Loucy (cell line): ENCODE data around the gene ICOSLG.

Experiments used
- H2AFZ ChIP-seq: fragments of 200-600 bp; sonication (generic); 2 replicates; pipeline ENCODE4 v1.6.0; 2016; ENCODE audit warnings: antibody characterized with exemption, mild to moderate bottlenecking, low read length, moderate library complexity
- H3F3A ChIP-seq: fragments of 200-600 bp; 2 replicates; pipeline ENCODE4 v1.6.0; 2016; ENCODE audit warnings: antibody characterized with exemption, low read depth, mild to moderate bottlenecking
- H3K27me3 ChIP-seq: fragments of 200-600 bp; sonication (generic); 2 replicates; pipeline ENCODE4 v1.6.1; 2014; ENCODE audit warnings: low read length, mild to moderate bottlenecking; ENCODE audit not compliant: insufficient read depth, poor library complexity, severe bottlenecking
- H3K36me3 ChIP-seq: fragments of 200-600 bp; sonication (generic); 2 replicates; pipeline ENCODE4 v1.6.1; 2016; ENCODE audit warnings: low read length; ENCODE audit not compliant: insufficient read depth
- H3K4me1 ChIP-seq: fragments of 200-600 bp; sonication (generic); 2 replicates; pipeline ENCODE4 v1.5.1; 2014; ENCODE audit warnings: low read length, mild to moderate bottlenecking; ENCODE audit not compliant: insufficient read depth, poor library complexity, severe bottlenecking
- H3K4me2 ChIP-seq: fragments of 200-600 bp; sonication (generic); 2 replicates; pipeline ENCODE4 v1.6.0; 2014; ENCODE audit warnings: antibody characterized with exemption, low read length, low read depth, mild to moderate bottlenecking; ENCODE audit not compliant: poor library complexity, severe bottlenecking
- H3K4me3 ChIP-seq: fragments of 200-600 bp; sonication (generic); 2 replicates; pipeline ENCODE4 v1.5.1; 2014; ENCODE audit warnings: low read length, mild to moderate bottlenecking, mixed read lengths; ENCODE audit not compliant: poor library complexity, severe bottlenecking
- H3K79me2 ChIP-seq: fragments of 200-600 bp; sonication (generic); 2 replicates; pipeline ENCODE4 v1.6.1; 2014; ENCODE audit warnings: low read length; ENCODE audit not compliant: insufficient read depth
- H3K9ac ChIP-seq: fragments of 200-600 bp; sonication (generic); 2 replicates; pipeline ENCODE4 v1.6.0; 2014; ENCODE audit warnings: mild to moderate bottlenecking, low read depth, low read length, moderate library complexity; ENCODE audit not compliant: poor library complexity, severe bottlenecking
- H3K9me2 ChIP-seq: fragments of 200-600 bp; sonication (generic); replicated peaks from 2 replicates; pipeline ENCODE4 v1.6.1; 2016; ENCODE audit warnings: low read depth, low read length, mixed read lengths
- H3K9me3 ChIP-seq: fragments of 200-600 bp; sonication (generic); 2 replicates; pipeline ENCODE4 v1.6.1; 2014; ENCODE audit warnings: mild to moderate bottlenecking, antibody characterized with exemption, low read length, low read depth; ENCODE audit not compliant: insufficient read depth
- H4K20me1 ChIP-seq: fragments of 200-600 bp; sonication (generic); 2 replicates; pipeline ENCODE4 v1.6.0; 2014; ENCODE audit warnings: antibody characterized with exemption, low read length, mild to moderate bottlenecking; ENCODE audit not compliant: insufficient read depth, poor library complexity, severe bottlenecking
- EZH2phosphoT487 ChIP-seq: fragments of 200-600 bp; IDR thresholded peaks from 2 replicates; pipeline ENCODE4 v1.6.1; 2018; ENCODE audit warnings: antibody characterized with exemption, mild to moderate bottlenecking, moderate library complexity, borderline replicate concordance
- TF ChIP-seq, protein P1 (sequence below): fragments of 200-600 bp; sonication (generic); conservative IDR thresholded peaks from 2 replicates; pipeline ENCODE4 v1.5.1; 2014; ENCODE audit warnings: mild to moderate bottlenecking, antibody characterized with exemption, low read length

ICOSLG gene

DNA sequence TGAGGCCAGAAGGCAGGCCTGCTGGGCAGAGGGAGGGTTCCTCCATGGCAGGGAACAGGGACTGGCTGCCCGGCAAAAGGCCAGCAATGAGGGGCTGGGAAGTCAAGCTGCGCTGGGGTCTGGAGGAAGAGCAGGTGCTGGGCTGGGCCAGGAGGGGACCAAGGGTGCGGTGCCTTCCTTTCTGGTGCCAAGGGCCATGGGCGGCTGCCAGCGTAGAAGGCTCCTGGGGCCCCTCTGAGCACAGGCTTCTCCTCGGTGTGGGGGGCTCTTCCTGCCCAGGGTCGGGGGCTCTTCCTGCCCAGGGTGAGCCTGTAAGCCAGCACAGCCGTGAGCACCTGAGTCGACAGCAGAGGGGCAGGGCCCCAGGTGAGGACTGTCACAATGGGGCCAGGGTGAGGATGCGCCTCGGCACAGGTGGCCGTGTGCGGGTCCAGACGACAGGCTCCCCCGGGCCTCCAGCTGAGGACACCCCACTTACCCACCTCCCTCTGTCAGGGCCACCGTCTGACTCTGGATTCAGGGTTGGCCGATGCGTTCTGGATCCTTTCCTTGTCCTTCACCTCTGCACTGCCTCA, 31.6 kb upstream of the ICOSLG start:
- no peak overlapping the region for H2AFZ ChIP-seq
- no peaks in the 10 kb centered on the region for H3F3A ChIP-seq
- no peak overlapping the region for H3K4me2 ChIP-seq
- H3K79me2 ChIP-seq = no peaks in the 10 kb centered on the region
- TF ChIP-seq, protein P1, sequence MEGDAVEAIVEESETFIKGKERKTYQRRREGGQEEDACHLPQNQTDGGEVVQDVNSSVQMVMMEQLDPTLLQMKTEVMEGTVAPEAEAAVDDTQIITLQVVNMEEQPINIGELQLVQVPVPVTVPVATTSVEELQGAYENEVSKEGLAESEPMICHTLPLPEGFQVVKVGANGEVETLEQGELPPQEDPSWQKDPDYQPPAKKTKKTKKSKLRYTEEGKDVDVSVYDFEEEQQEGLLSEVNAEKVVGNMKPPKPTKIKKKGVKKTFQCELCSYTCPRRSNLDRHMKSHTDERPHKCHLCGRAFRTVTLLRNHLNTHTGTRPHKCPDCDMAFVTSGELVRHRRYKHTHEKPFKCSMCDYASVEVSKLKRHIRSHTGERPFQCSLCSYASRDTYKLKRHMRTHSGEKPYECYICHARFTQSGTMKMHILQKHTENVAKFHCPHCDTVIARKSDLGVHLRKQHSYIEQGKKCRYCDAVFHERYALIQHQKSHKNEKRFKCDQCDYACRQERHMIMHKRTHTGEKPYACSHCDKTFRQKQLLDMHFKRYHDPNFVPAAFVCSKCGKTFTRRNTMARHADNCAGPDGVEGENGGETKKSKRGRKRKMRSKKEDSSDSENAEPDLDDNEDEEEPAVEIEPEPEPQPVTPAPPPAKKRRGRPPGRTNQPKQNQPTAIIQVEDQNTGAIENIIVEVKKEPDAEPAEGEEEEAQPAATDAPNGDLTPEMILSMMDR = no peak
- no peak for TF ChIP-seq EZH2phosphoT487
- H3K27me3 ChIP-seq = no peaks in the 10 kb centered on the region
- H4K20me1 ChIP-seq = no peaks in the 10 kb centered on the region
- no peaks in the 10 kb centered on the region for H3K9me2 ChIP-seq
- no peaks in the 10 kb centered on the region for H3K9me3 ChIP-seq
- H3K36me3 ChIP-seq = no peaks in the 10 kb centered on the region
- H3K4me3 ChIP-seq = no peak overlapping the region
- H3K4me1 ChIP-seq = no peaks in the 10 kb centered on the region
- H3K9ac ChIP-seq = no peak overlapping the region

DNA sequence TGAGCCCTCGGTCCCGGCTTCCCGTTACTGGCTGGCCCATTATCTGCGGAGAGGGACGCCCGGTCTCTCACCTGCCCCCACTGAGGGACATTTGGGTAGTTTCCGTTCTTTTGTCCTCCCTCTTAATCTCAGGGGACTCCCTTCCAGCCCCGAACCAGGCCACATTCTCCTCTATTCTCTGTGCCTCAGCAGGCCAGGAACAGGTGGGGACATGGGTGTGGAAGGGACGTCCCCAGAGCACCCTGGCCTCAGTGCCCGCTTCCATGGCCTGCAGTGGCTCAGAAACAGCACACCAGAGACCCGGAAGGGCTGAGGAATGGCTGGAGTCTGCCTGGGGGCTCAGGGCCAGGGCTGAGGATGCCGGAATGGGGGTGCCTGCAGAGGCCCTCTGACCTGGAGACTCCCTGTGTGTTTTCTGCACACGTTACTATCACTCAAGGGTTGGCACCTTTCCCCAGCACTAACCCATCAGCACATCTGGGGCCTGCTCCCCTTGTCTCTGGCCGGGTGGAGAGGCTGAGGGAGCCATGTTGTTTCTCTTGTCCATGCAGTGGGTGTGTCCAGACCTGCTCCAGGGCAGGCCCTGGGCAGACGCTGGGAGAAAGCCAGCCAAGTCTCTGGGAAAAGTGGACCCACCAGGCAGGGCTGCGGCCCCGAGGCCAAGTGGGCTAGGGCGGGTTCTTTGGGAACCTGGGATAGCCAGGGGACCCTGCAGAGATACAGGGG, 31.0 kb upstream of the ICOSLG start:
- H3K27me3 ChIP-seq = no peaks in the 10 kb centered on the region

DNA sequence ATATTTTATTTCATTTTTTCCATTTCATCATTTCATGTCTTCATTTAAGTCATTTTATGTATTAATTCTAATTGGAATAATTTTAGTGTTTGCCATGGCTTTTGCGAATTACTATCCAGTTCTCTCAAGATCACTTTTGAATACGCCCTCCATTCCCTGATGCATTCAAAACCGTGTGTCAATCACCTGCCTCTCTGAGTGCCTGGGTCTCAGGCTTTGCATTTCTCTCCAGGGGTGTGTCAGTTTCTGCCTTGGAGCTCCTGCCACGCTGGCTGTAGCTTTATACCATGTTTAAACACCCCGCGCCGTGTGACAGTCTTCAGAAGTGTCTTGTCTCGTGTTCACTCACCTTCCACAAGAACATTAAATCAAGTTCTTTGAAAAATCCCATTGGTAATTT, 28.3 kb upstream of the ICOSLG start:
- Histone ChIP-seq H3K9me2 (no peaks in the 10 kb centered on the region), H3K4me3 (no peak overlapping the region), H3F3A (no peaks in the 10 kb centered on the region), H3K4me1 (no peaks in the 10 kb centered on the region), H3K9ac (no peak overlapping the region), H3K9me3 (no peaks in the 10 kb centered on the region), H3K4me2 (no peak overlapping the region), H2AFZ (no peak overlapping the region), H3K79me2 (no peaks in the 10 kb centered on the region), H3K27me3 (no peaks in the 10 kb centered on the region), H3K36me3 (no peaks in the 10 kb centered on the region), H4K20me1 (no peaks in the 10 kb centered on the region)
- TF ChIP-seq, protein P1 = no peak
- no peak for TF ChIP-seq EZH2phosphoT487

More for the DNA sequence above, 31.0 kb upstream of the ICOSLG start:
- TF ChIP-seq, protein P1 = no peak
- TF ChIP-seq EZH2phosphoT487 = no peak
- Histone ChIP-seq H3K9me2 (no peaks in the 10 kb centered on the region), H3K4me3 (no peak overlapping the region), H3K79me2 (no peaks in the 10 kb centered on the region), H3K9ac (no peak overlapping the region), H4K20me1 (no peaks in the 10 kb centered on the region), H2AFZ (no peak overlapping the region), H3K36me3 (no peaks in the 10 kb centered on the region), H3K4me1 (no peaks in the 10 kb centered on the region), H3F3A (no peaks in the 10 kb centered on the region), H3K4me2 (no peak overlapping the region), H3K9me3 (no peaks in the 10 kb centered on the region)
